Loucy (cell line): ENCODE data around the gene STRN4.

Experiments used
- H2AFZ ChIP-seq: fragments of 200-600 bp; sonication (generic); 2 replicates; pipeline ENCODE4 v1.6.0; 2016; ENCODE audit warnings: antibody characterized with exemption, mild to moderate bottlenecking, low read length, moderate library complexity
- H3F3A ChIP-seq: fragments of 200-600 bp; 2 replicates; pipeline ENCODE4 v1.6.0; 2016; ENCODE audit warnings: antibody characterized with exemption, low read depth, mild to moderate bottlenecking
- H3K27me3 ChIP-seq: fragments of 200-600 bp; sonication (generic); 2 replicates; pipeline ENCODE4 v1.6.1; 2014; ENCODE audit warnings: low read length, mild to moderate bottlenecking; ENCODE audit not compliant: insufficient read depth, poor library complexity, severe bottlenecking
- H3K36me3 ChIP-seq: fragments of 200-600 bp; sonication (generic); 2 replicates; pipeline ENCODE4 v1.6.1; 2016; ENCODE audit warnings: low read length; ENCODE audit not compliant: insufficient read depth
- H3K4me1 ChIP-seq: fragments of 200-600 bp; sonication (generic); 2 replicates; pipeline ENCODE4 v1.5.1; 2014; ENCODE audit warnings: low read length, mild to moderate bottlenecking; ENCODE audit not compliant: insufficient read depth, poor library complexity, severe bottlenecking
- H3K4me2 ChIP-seq: fragments of 200-600 bp; sonication (generic); 2 replicates; pipeline ENCODE4 v1.6.0; 2014; ENCODE audit warnings: antibody characterized with exemption, low read length, low read depth, mild to moderate bottlenecking; ENCODE audit not compliant: poor library complexity, severe bottlenecking
- H3K4me3 ChIP-seq: fragments of 200-600 bp; sonication (generic); 2 replicates; pipeline ENCODE4 v1.5.1; 2014; ENCODE audit warnings: low read length, mild to moderate bottlenecking, mixed read lengths; ENCODE audit not compliant: poor library complexity, severe bottlenecking
- H3K79me2 ChIP-seq: fragments of 200-600 bp; sonication (generic); 2 replicates; pipeline ENCODE4 v1.6.1; 2014; ENCODE audit warnings: low read length; ENCODE audit not compliant: insufficient read depth
- H3K9ac ChIP-seq: fragments of 200-600 bp; sonication (generic); 2 replicates; pipeline ENCODE4 v1.6.0; 2014; ENCODE audit warnings: mild to moderate bottlenecking, low read depth, low read length, moderate library complexity; ENCODE audit not compliant: poor library complexity, severe bottlenecking
- H3K9me2 ChIP-seq: fragments of 200-600 bp; sonication (generic); replicated peaks from 2 replicates; pipeline ENCODE4 v1.6.1; 2016; ENCODE audit warnings: low read depth, low read length, mixed read lengths
- H3K9me3 ChIP-seq: fragments of 200-600 bp; sonication (generic); 2 replicates; pipeline ENCODE4 v1.6.1; 2014; ENCODE audit warnings: mild to moderate bottlenecking, antibody characterized with exemption, low read length, low read depth; ENCODE audit not compliant: insufficient read depth
- H4K20me1 ChIP-seq: fragments of 200-600 bp; sonication (generic); 2 replicates; pipeline ENCODE4 v1.6.0; 2014; ENCODE audit warnings: antibody characterized with exemption, low read length, mild to moderate bottlenecking; ENCODE audit not compliant: insufficient read depth, poor library complexity, severe bottlenecking
- EZH2phosphoT487 ChIP-seq: fragments of 200-600 bp; IDR thresholded peaks from 2 replicates; pipeline ENCODE4 v1.6.1; 2018; ENCODE audit warnings: antibody characterized with exemption, mild to moderate bottlenecking, moderate library complexity, borderline replicate concordance
- TF ChIP-seq, protein P1 (sequence below): fragments of 200-600 bp; sonication (generic); conservative IDR thresholded peaks from 2 replicates; pipeline ENCODE4 v1.5.1; 2014; ENCODE audit warnings: mild to moderate bottlenecking, antibody characterized with exemption, low read length

The STRN4 gene

DNA sequence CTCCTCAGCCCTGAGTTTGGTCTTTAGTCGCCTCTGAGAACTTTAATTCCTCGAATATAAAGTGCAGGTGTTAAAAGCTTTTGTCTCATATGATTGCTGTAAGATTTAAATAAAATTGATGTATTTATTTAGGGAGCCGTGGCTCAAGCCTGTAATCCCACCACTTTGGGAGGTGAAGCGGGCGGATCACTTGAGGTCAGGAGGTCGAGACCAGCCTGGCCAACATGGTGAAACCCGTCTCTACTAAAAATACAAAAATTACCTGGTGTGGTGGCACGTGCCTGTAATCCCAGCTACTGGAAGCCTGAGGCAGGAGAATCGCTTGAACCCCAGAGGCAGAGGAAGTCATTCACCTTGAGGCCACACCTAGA lies 42.7 kb upstream of the STRN4 start:
- Histone ChIP-seq H2AFZ (no peak overlapping the region), H3F3A (no peaks in the 10 kb centered on the region)

DNA sequence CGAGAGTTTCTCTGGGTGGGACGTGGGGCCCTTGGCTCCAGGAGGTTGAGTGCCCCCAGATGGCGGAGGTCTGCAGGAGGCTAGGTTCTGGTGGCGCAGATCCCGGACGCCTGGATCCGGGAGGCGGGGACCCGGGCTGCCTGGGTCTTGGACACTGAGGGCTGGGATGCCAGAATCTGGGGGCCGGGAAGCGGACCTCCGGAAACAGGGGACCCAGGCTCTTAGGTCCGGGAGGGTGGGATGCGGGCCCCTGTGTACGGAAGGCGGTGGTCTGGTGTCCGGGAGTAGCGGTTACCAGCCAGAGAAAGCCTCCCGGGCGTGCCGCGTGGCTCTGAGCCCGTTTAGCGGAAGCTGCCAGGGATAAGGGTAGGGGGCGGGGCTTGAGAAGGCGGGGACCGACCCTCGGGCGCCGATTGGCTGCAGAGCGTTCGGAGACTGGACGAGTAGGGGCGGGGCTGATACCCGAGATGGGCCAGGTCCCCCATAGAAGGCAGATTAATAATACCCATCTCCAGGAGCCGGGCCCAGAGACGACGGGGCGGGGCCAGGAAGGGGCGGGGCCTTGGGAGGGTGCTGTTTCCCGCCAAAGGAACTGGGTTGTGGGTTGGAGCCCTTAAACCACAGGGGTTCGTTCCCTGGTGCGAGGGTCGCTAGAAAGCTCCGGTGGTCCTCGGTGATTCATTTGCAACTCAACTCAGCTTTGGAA lies 42.2 kb upstream of the STRN4 start, which contains the start of gene SLC1A5:
Gene SLC1A5 (minus strand): TSS at position 333 of the 706 bp plus-strand sequence. CDS start 629 bp downstream, outside the sequence.
- peak within 1 kb of the TSS; percentile 99 for H3K9ac ChIP-seq
- peaks cover 44% of the 10 kb centered on the region for H4K20me1 ChIP-seq
- no peaks in the 10 kb centered on the region for H3F3A ChIP-seq
- H3K9me3 ChIP-seq: no peaks in the 10 kb centered on the region
- H3K9me2 ChIP-seq: no peaks in the 10 kb centered on the region
- peak within 1 kb of the TSS; percentile 79 for H3K4me3 ChIP-seq
- peaks cover 41% of the 10 kb centered on the region for H3K4me1 ChIP-seq
- H3K4me2 ChIP-seq: peak within 1 kb of the TSS; percentile 99
- H3K27me3 ChIP-seq: peaks cover 5% of the 10 kb centered on the region
- peaks cover 50% of the 10 kb centered on the region for H3K79me2 ChIP-seq
- H2AFZ ChIP-seq: no peak within 1 kb of the TSS
- TF ChIP-seq, protein P1, sequence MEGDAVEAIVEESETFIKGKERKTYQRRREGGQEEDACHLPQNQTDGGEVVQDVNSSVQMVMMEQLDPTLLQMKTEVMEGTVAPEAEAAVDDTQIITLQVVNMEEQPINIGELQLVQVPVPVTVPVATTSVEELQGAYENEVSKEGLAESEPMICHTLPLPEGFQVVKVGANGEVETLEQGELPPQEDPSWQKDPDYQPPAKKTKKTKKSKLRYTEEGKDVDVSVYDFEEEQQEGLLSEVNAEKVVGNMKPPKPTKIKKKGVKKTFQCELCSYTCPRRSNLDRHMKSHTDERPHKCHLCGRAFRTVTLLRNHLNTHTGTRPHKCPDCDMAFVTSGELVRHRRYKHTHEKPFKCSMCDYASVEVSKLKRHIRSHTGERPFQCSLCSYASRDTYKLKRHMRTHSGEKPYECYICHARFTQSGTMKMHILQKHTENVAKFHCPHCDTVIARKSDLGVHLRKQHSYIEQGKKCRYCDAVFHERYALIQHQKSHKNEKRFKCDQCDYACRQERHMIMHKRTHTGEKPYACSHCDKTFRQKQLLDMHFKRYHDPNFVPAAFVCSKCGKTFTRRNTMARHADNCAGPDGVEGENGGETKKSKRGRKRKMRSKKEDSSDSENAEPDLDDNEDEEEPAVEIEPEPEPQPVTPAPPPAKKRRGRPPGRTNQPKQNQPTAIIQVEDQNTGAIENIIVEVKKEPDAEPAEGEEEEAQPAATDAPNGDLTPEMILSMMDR: no peak; the same call in 1 of the 2 replicates
- no peak for TF ChIP-seq EZH2phosphoT487
- H3K36me3 ChIP-seq: peaks cover 5% of the 10 kb centered on the region; the same call in 1 of the 2 replicates

More for the DNA sequence above, 42.7 kb upstream of the STRN4 start:
- H3K79me2 ChIP-seq: peaks cover 45% of the 10 kb centered on the region
- peaks cover under 1% of the 10 kb centered on the region; the same call in 1 of the 2 replicates for H3K36me3 ChIP-seq
- no peaks in the 10 kb centered on the region for H3K9me2 ChIP-seq
- H3K27me3 ChIP-seq: peaks cover 5% of the 10 kb centered on the region
- H3K4me3 ChIP-seq: peak overlapping the region; percentile 54
- peak overlapping the region; percentile 59 for H3K9ac ChIP-seq
- H3K4me2 ChIP-seq: peak overlapping the region; percentile 61
- H3K9me3 ChIP-seq: no peaks in the 10 kb centered on the region
- TF ChIP-seq, protein P1: no peak
- TF ChIP-seq EZH2phosphoT487: no peak
- H3K4me1 ChIP-seq: peaks cover 38% of the 10 kb centered on the region
- peaks cover 39% of the 10 kb centered on the region for H4K20me1 ChIP-seq

DNA sequence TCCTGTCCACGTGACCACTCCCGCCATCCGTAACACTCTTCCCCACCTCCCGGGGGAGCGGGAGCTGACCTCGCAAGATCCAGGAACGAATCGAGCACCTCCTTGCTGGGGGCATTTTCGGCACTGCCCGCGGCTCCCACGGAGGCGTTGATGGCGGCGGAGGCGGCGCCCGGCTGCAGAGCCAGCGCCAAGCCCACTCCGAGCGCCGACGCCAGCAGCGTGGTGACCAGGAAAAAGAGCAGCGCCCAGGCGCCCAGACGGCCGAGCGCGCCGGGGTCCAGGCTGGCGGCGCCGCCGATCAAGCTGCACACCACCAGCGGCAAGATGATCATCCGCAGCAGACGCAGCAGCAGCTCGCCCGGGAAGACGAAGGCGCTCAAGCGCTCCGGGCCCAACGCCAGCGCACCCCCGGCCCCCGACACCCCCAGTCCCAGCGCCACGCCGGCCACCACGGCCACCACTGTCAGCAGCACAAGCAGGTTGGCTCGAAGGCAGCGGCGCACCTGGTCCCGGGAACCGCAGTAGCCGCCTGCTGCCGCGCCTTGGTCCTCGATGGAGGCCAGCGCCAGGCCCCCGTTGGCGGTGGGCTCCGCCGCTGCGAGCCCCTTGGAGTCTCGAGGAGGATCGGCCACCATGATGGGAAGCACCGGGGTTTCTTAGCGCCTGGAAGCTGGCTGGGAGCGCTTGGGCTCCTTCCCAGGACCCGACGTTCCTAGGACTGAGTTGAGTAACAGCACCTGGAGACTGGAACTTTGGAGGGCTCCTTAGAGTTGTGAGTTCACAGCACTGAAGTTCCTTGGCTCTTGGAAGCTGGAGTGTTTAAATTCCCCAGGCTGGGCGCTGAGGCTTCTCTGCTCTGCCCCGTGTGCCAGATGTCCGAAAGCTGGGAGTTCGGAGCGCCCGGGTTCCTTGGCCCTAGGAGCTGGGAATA lies 41.3 kb upstream of the STRN4 start:
- Histone ChIP-seq H4K20me1 (peaks cover 52% of the 10 kb centered on the region), H3K9me2 (no peaks in the 10 kb centered on the region), H3K9me3 (no peaks in the 10 kb centered on the region), H2AFZ (no peak overlapping the region), H3K36me3 (peaks cover 12% of the 10 kb centered on the region; the same call in 1 of the 2 replicates), H3K4me2 (peak overlapping the region; percentile 99), H3K79me2 (peaks cover 58% of the 10 kb centered on the region), H3K9ac (peak overlapping the region; percentile 99), H3K4me1 (peaks cover 42% of the 10 kb centered on the region), H3K27me3 (peaks cover 5% of the 10 kb centered on the region), H3K4me3 (peak overlapping the region; percentile 79), H3F3A (no peaks in the 10 kb centered on the region)
- TF ChIP-seq, protein P1: no peak
- no peak for TF ChIP-seq EZH2phosphoT487
